NCI-H2171 (cell line): ENCODE data around the gene MYMK.
A peak's percentile ranks its signal among the peaks of the same experiment; 100 is the strongest.
"Not testable (repeated sequence)": the region's sequence is repeated elsewhere in the genome, so short reads cannot be mapped to it uniquely, and the experiment has no call there.

Experiments
- DNase-seq: peaks from one replicate; lab custom pipeline; 2025; lab: John Stamatoyannopoulos, UW

MYMK gene

GRCh38 chr9:133524679-133525228 lies at the start of gene MYMK:
TSS of gene MYMK (minus strand) at chr9:133524959. CDS start at chr9:133524844, 115 bp downstream.
- DNase-seq = no peak

GRCh38 chr9:133573791-133574515 lies 49.2 kb upstream of the MYMK start:
- no peak for DNase-seq

GRCh38 chr9:133572821-133573361 lies 48.1 kb upstream of the MYMK start:
- peak; percentile 50 for DNase-seq

GRCh38 chr9:133571896-133572595 lies 47.3 kb upstream of the MYMK start:
- no peak for DNase-seq

- DNase-seq = no peak
These were observed 46.7 kb upstream of the MYMK start for GRCh38 chr9:133571391-133571890.

- DNase-seq = no peak
These were observed 45.9 kb upstream of the MYMK start for GRCh38 chr9:133570691-133571080.

GRCh38 chr9:133569891-133570690 lies 45.3 kb upstream of the MYMK start:
- DNase-seq = no peak

GRCh38 chr9:133569121-133569785 lies 44.5 kb upstream of the MYMK start:
- no peak for DNase-seq

GRCh38 chr9:133568186-133568585 lies 43.4 kb upstream of the MYMK start:
- DNase-seq = no peak

GRCh38 chr9:133566817-133567216 lies 42.1 kb upstream of the MYMK start:
- DNase-seq = no peak

GRCh38 chr9:133566382-133566781 lies 41.6 kb upstream of the MYMK start:
- DNase-seq = no peak

GRCh38 chr9:133564451-133565116 lies 39.8 kb upstream of the MYMK start:
- DNase-seq = no peak

GRCh38 chr9:133563814-133564213 lies 39.1 kb upstream of the MYMK start:
- DNase-seq = not testable (repeated sequence)

- peak; percentile 34 for DNase-seq
These were observed 38.6 kb upstream of the MYMK start for GRCh38 chr9:133563291-133563796.

- DNase-seq = no peak
These were observed 38.0 kb upstream of the MYMK start for GRCh38 chr9:133562611-133563290.

GRCh38 chr9:133561976-133562554 lies 37.3 kb upstream of the MYMK start:
- no peak for DNase-seq

- no peak for DNase-seq
These were observed 36.2 kb upstream of the MYMK start for GRCh38 chr9:133560944-133561343.

- DNase-seq = no peak
These were observed 35.6 kb upstream of the MYMK start for GRCh38 chr9:133560311-133560710.
